KBM-7 (cell line): ENCODE results near the gene PGBD5.

Experiments
- DNase-seq: peaks from one replicate; pipeline ENCODE4 v3.0.0-alpha.2; 2015
- in situ Hi-C: fragments of 300-500 bp; cut with MboI; formaldehyde crosslinking; loops from 2 replicates; pipeline ENCODE4 v1.14.3; 2020; ENCODE audit warnings: low sequenced_read_pairs, low pct_unique_long_range_greater_than_20kb, mixed read lengths

PGBD5 gene

DNA sequence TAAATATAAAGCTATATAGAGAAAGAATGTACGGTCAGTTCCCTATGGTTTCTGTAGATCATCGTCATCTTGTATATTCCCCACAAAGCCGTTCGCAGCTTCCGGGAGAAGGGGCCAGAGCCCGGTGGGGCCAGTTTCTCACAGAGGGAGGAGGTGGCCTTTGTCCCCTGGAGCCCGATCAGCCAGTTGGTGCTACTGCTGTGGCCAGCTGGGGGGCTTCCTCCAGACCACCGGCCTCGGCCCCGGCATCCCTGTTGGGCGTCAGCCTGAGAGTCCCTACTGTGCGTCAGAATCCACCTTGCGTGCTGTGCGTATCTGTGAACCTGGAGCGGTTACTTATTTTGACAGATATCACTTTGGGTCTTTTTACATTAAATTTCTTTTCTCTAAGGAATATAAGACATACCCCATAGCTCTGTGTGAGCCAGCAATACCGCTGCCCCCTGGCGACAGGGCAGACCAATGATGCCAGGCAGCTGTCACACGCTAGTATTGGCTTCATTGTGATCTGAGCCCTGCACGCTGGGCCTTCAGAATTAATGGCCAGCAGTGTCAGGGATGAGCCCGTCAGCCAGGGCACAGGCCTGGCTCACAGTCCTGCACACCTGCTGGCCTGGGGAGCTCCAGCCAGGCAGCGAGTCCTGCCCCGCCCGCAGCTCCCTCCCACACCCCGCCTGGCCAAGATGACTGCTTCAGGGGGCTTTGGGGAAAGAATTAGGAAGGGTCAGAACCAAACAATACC, 145.9 kb downstream of the PGBD5 start:
- no peak for DNase-seq
- in situ Hi-C loops, result no loop called here

- in situ Hi-C loops, result no loop called here
- DNase-seq, result no peak
Observed at GRCh38 chr1:230279583-230279945, 146.6 kb downstream of the PGBD5 start.

DNA sequence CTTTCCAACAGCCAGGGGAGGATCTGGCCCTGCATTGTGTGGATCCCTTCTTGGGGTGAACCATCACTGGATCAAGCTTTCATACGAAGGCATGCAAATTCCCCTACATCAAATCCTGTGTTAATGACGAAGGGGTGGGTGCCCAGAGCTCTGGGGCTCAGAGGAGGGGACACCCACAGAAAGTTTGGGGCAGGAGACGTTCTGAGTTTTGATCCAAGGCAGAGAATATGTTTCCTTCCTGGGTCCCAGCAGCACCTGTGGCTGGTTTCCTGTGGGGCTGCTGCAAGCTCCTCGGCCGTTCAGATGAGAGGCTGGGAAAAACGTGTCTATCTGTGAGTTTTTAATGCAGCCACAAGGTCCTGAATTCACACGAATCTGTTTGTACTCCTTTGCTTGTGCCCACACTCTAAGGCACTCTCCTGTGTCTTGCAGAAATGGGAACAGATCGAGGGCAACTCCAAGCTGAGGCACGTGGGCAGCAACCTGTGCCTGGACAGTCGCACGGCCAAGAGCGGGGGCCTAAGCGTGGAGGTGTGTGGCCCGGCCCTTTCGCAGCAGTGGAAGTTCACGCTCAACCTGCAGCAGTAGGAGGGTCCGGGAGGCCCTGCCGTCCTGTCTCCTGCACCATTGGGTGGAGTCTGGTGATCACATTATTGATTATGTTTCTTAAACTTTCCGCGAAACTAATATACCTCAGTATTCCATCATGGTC, 147.1 kb downstream of the PGBD5 start:
- DNase-seq, result no peak
- in situ Hi-C loops, result no loop called here

DNA sequence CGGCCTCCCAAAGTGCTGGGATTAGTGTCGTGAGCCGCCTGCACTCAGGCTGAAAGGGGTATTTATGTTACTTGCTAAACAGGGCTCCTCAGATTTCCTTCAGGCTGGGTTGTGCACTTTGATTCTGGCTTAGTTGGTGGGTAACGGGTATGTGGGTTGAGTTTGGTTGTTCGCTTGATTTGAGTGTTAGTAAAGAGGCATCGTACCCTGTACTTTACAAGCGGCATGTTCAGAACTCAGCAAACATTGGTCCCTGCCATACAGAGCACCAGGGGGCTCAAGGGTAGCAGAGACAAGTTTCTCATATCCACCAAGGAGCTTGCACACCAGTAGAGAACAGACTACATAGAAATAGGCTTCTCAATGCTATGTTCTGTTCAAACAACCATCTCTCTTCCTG, 147.8 kb downstream of the PGBD5 start:
- no peak for DNase-seq
- in situ Hi-C loops, result no loop called here

GRCh38 chr1:230277201-230278025, 148.7 kb downstream of the PGBD5 start:
- in situ Hi-C loops, result no loop called here
- DNase-seq, result no peak

GRCh38 chr1:230276401-230276800, 149.7 kb downstream of the PGBD5 start:
- no peak for DNase-seq
- in situ Hi-C loops, result no loop called here

- in situ Hi-C loops, result no loop called here
Observed at GRCh38 chr1:230274254-230274653, 151.9 kb downstream of the PGBD5 start.

GRCh38 chr1:230273141-230273710, 152.9 kb downstream of the PGBD5 start:
- no peak for DNase-seq
- in situ Hi-C loops, result no loop called here

More at GRCh38 chr1:230274254-230274653, 151.9 kb downstream of the PGBD5 start:
- DNase-seq, result peak; percentile 78

- in situ Hi-C loops, result no loop called here
- no peak for DNase-seq
Observed at GRCh38 chr1:230272557-230272956, 153.6 kb downstream of the PGBD5 start.

DNA sequence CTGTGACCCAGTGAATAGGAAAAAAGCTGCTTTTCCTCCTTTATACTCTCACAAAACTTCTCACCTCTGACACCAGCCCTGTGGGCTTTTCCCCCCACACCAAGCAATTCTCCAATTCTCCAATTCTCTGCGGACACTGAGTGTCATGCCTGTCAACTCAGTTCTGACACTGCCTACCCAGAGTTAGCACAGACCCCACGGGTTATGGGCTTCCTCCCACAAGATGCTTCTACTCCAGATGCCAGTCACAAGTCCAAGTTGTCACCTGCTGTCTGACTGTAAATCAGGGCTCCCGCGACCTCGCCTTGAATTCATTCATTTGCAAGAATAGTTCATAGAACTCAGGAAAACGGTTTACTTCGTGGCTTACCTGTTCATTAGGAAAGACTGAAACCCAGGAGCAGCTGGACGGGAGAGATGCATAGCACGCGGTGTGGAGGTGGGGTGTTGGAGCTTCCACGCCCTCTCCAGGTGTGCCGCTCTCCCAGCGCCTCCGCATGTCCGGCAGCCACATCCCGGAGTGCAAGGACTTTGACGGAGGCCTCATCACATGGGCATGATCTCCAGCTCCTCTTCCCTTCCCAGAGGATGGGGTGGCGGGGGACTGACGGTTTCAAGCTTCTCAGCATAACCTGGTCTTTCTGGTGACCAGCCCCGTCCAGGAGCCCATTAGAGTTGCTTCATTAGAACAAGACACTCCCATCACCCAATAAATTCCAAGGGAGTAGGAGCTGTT, 154.7 kb downstream of the PGBD5 start:
- DNase-seq, result no peak
- in situ Hi-C loops, result no loop called here

DNA sequence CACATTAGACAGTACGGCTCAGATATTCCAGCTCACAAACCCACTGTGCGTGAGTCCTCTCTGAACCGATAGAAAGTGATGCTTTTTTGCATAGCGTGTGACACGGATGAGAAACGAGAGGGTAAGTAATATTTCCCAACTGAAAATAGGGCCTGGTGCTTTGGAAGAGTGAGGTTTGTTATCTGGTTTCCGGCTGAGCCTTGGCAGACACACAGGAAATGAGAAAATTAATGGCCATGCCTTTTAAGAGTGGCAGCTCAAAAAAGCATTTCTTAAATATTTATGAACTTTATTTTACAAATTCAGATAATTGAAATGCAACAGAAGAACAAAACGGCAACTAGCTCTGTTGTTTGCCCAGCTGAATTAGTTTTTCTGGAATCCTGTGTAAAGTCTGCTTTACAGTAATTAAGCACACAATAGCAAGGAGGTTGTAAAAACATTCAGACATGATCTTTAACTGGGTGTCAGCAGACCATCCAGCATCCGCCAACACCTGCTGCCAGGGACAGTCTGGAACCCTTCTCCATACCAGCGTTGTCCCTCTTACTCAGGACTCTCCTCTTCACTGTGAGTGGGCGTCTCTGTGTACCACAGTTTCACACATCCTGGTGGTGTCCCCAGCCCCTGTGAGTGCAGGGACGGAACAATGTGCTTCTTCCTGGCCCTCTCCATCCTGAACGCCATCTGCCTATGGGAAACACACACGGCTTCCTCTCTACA, 155.4 kb downstream of the PGBD5 start:
- DNase-seq, result peak; percentile 96
- in situ Hi-C loops, result no loop called here

DNA sequence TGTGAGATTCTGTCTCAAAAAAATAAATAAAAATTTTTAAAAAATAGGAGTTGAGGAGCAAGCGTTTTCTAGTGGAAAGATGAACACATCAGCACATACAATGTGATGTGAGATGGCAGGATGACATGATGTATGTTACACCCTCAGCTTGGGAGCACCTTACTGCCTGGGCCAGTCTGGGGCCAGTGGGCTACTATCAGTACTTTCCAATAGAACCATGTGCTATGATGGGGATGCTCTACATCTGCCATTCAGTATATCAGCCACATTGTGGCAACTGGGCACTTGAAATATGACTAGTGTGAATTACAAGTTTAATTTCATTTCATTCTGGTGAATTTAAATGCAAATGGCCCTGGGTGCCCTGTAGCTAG, 156.0 kb downstream of the PGBD5 start:
- in situ Hi-C loops, result no loop called here
- no peak for DNase-seq

GRCh38 chr1:230268371-230269170, 157.6 kb downstream of the PGBD5 start:
- in situ Hi-C loops, result no loop called here
- DNase-seq, result peak; percentile 81

DNA sequence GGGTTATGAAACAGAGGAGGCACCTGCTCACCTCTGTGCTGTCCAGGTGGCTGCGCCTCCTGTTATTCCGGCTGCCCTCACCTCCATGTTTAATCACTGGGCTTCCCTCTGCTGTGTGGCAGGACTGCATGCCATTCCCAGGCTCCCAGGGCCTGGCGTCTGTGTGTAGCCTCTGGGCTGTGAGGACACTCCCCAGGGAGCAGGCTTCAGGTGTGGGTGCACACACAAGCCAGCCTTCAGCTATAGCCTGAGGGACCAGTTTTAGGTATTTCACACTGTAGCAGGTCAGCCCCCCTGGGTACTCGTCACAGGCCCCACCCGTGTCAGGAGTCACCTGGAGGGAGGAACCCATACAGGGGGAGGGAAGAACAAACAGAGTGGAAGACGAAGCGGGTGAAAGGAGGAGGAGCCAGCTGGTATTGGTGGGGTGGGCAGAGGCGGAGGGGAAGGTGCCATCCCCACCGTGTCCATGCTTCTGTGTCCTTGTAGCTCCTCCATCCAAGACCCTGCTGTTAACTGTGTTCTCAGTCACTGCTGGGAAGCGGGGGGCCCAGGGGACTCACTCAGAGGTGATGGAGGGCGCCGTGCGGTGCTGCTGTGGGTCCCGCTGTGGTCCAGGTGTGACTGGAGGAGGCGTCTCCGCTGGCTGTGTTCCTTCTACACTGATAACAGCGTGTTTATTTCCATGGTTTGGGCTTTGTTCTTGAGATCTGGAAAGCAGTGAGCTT, 158.6 kb downstream of the PGBD5 start:
- in situ Hi-C loops, result no loop called here
- DNase-seq, result no peak

DNA sequence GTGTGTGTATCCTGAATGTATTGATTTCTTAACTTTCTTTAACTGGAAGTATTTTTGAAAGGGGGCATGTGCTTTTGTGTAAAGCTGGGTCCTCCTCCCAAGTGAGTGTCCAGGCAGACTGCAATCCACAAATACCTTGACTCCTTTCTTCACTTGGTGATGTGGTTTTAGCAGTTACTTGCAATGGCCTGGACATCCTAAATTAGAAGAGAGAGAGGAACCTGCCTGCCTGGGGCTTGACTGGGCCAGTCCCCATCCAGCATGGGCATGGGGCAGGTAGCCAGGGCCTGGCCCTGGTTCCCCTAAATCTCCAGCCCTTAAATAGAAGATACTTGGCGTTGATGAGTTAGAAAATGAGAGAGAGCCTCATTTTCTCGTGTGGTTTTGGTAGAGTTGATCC, 159.7 kb downstream of the PGBD5 start:
- no peak for DNase-seq
- in situ Hi-C loops, result no loop called here

GRCh38 chr1:230265200-230266115, 160.7 kb downstream of the PGBD5 start:
- in situ Hi-C loops, result no loop called here
- DNase-seq, result no peak
